Neural progenitor cell (in vitro differentiated cells): ENCODE measurements around the gene BIN2. TPM values are rescaled to one million over a fixed set of nuclear protein-coding genes. Genes with fewer than 3 reads are reported as not detected.
"Not testable (repeated sequence)": the region's sequence is repeated elsewhere in the genome, so short reads cannot be mapped to it uniquely, and the experiment has no call there.

Experiments
- DNase-seq: peaks from one replicate; pipeline ENCODE4 v3.0.0-alpha.2; 2016; ENCODE audit warnings: low spot score
- H2AFZ ChIP-seq: fragments of 200-600 bp; sonication (generic); replicated peaks from 2 replicates; pipeline ENCODE4 v1.6.1; 2016; ENCODE audit warnings: antibody characterized with exemption
- H3F3A ChIP-seq: fragments of 200-600 bp; sonication (generic); 2 replicates; pipeline ENCODE4 v1.6.1; 2016; ENCODE audit warnings: antibody characterized with exemption, low read depth
- H3K27ac ChIP-seq: fragments of 200-600 bp; sonication (generic); 2 replicates; pipeline ENCODE4 v1.5.1; 2016; ENCODE audit warnings: mild to moderate bottlenecking
- H3K27me3 ChIP-seq: fragments of 200-600 bp; sonication (generic); 2 replicates; pipeline ENCODE4 v1.6.1; 2016; ENCODE audit warnings: mild to moderate bottlenecking, moderate library complexity
- H3K36me3 ChIP-seq: fragments of 200-600 bp; sonication (generic); 2 replicates; pipeline ENCODE4 v1.5.1; 2016
- H3K4me1 ChIP-seq: fragments of 200-600 bp; sonication (generic); 2 replicates; pipeline ENCODE4 v1.6.1; 2016; ENCODE audit warnings: mixed run types
- H3K4me2 ChIP-seq: fragments of 200-600 bp; sonication (generic); 2 replicates; pipeline ENCODE4 v1.6.1; 2016
- H3K4me3 ChIP-seq: fragments of 200-600 bp; sonication (generic); 2 replicates; pipeline ENCODE4 v1.5.1; 2016
- H3K79me2 ChIP-seq: fragments of 200-600 bp; sonication (generic); 2 replicates; pipeline ENCODE4 v1.6.1; 2016; ENCODE audit warnings: low read depth
- H3K9ac ChIP-seq: fragments of 200-600 bp; sonication (generic); 2 replicates; pipeline ENCODE4 v1.6.1; 2016
- H3K9me3 ChIP-seq: fragments of 200-600 bp; sonication (generic); 2 replicates; pipeline ENCODE4 v1.5.1; 2016; ENCODE audit warnings: low read depth
- H4K20me1 ChIP-seq: fragments of 200-600 bp; sonication (generic); 2 replicates; pipeline ENCODE4 v1.6.1; 2016; ENCODE audit warnings: low read depth
- H3K27ac Mint-ChIP-seq: 3 replicates; pipeline ENCODE4 v1.8.0; 2021; ENCODE audit warnings: mixed read lengths
- H3K27me3 Mint-ChIP-seq: 2 replicates; pipeline ENCODE4 v1.8.0; 2022; ENCODE audit warnings: low read depth, mild to moderate bottlenecking, inconsistent platforms, moderate library complexity, mixed read lengths; ENCODE audit not compliant: insufficient read depth
- H3K36me3 Mint-ChIP-seq: 3 replicates; pipeline ENCODE4 v1.8.0; 2021; ENCODE audit warnings: mixed read lengths
- H3K4me1 Mint-ChIP-seq: 3 replicates; pipeline ENCODE4 v1.8.0; 2021; ENCODE audit warnings: mixed read lengths
- H3K4me3 Mint-ChIP-seq: 3 replicates; pipeline ENCODE4 v1.8.0; 2021; ENCODE audit warnings: mild to moderate bottlenecking, moderate library complexity, mixed read lengths
- H3K9me3 Mint-ChIP-seq: 3 replicates; pipeline ENCODE4 v1.8.0; 2020; ENCODE audit warnings: mixed read lengths
- CTCF ChIP-seq: fragments of 200-600 bp; sonication (generic); IDR thresholded peaks from 2 replicates; pipeline ENCODE4 v1.5.1; 2017; ENCODE audit warnings: antibody characterized with exemption, mild to moderate bottlenecking
- EZH2 ChIP-seq: fragments of 200-600 bp; sonication (generic); IDR thresholded peaks from 2 replicates; pipeline ENCODE4 v1.6.1; 2017; ENCODE audit warnings: antibody characterized with exemption, mild to moderate bottlenecking, moderate library complexity
- EZH2phosphoT487 ChIP-seq: fragments of 200-600 bp; sonication (generic); IDR thresholded peaks from 2 replicates; pipeline ENCODE4 v1.6.1; 2017; ENCODE audit warnings: antibody characterized with exemption
- total RNA-seq: library from RNA; depleted of rRNA; stranded (reverse); fragments of >200 nt; gene quantifications from 2 replicates; pipeline ENCODE4 v1.2.3, GENCODE V29; 2015; ENCODE audit warnings: low replicate concordance

Gene BIN2
- total RNA-seq, 1 donor from 2014 or later = 0.52 TPM

DNA sequence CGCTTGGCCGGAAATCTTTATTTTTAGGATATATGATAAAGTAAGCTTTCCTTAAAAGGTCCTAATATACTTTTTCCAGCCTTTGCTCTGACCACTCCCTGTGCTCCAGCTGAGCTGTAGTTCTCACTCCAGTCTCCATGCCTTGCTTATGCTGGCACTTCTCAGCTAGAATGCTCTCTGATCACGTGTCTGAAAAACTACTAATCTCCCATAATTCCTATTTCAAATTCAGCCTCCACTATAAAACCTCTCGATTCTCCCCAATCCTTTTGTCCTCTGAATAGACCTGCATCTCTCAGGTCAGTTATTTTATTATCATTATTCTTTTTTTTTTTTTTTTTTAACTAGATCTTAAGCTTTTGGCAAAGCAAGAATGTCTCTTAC is 3.7 kb downstream of the BIN2 start:
- Histone ChIP-seq H3K4me2 (peak overlapping the region; percentile 67), H3K79me2 (no peaks in the 10 kb centered on the region), H2AFZ (no peak overlapping the region), H3K9me3 (no peaks in the 10 kb centered on the region), H3F3A (peaks cover 37% of the 10 kb centered on the region), H3K4me3 (no peak overlapping the region), H3K36me3 (no peaks in the 10 kb centered on the region), H3K27ac (peak overlapping the region; percentile 99), H4K20me1 (no peaks in the 10 kb centered on the region), H3K27me3 (no peaks in the 10 kb centered on the region), H3K9ac (no peak overlapping the region), H3K4me1 (peaks cover 48% of the 10 kb centered on the region)
- H3K27me3 Mint-ChIP-seq = peaks cover 9% of the 10 kb centered on the region
- no peak for TF ChIP-seq CTCF
- DNase-seq = no peak
- H3K27ac Mint-ChIP-seq = no peak overlapping the region
- no peaks in the 10 kb centered on the region for H3K36me3 Mint-ChIP-seq
- peaks cover 16% of the 10 kb centered on the region for H3K4me1 Mint-ChIP-seq
- peaks cover 2% of the 10 kb centered on the region for H3K9me3 Mint-ChIP-seq
- H3K4me3 Mint-ChIP-seq = no peak overlapping the region

- no peak for DNase-seq
- peaks cover 16% of the 10 kb centered on the region for H3K4me1 Mint-ChIP-seq
- Histone ChIP-seq H3K27me3 (no peaks in the 10 kb centered on the region), H3K9ac (no peak overlapping the region), H3K4me2 (no peak overlapping the region), H2AFZ (peak overlapping the region; percentile 64), H3K4me1 (peaks cover 48% of the 10 kb centered on the region), H3K36me3 (no peaks in the 10 kb centered on the region), H4K20me1 (no peaks in the 10 kb centered on the region), H3K79me2 (no peaks in the 10 kb centered on the region), H3K9me3 (no peaks in the 10 kb centered on the region), H3F3A (peaks cover 37% of the 10 kb centered on the region), H3K4me3 (no peak overlapping the region), H3K27ac (peak overlapping the region; percentile 99)
- no peaks in the 10 kb centered on the region for H3K36me3 Mint-ChIP-seq
- TF ChIP-seq EZH2 (no peak), EZH2phosphoT487 (no peak), CTCF (no peak)
- H3K27ac Mint-ChIP-seq = no peak overlapping the region
- H3K9me3 Mint-ChIP-seq = peaks cover 2% of the 10 kb centered on the region
- H3K4me3 Mint-ChIP-seq = no peak overlapping the region
- H3K27me3 Mint-ChIP-seq = peaks cover 7% of the 10 kb centered on the region
Measured at GRCh38 chr12:51318846-51319599, 5.0 kb downstream of the BIN2 start.

GRCh38 chr12:51318057-51318806 is 5.7 kb downstream of the BIN2 start:
- not testable (repeated sequence) for DNase-seq, H4K20me1 ChIP-seq, H3K4me3 ChIP-seq, H3K36me3 ChIP-seq, H3K27ac Mint-ChIP-seq, H3K4me2 ChIP-seq, H3K36me3 Mint-ChIP-seq, H3K27me3 ChIP-seq, H3K27me3 Mint-ChIP-seq, H3K9me3 ChIP-seq, H3K9ac ChIP-seq, H3K79me2 ChIP-seq, H3K9me3 Mint-ChIP-seq
- Histone ChIP-seq H3K27ac (peak overlapping the region; percentile 99), H3F3A (peaks cover 37% of the 10 kb centered on the region), H2AFZ (peak overlapping the region; percentile 64), H3K4me1 (peaks cover 45% of the 10 kb centered on the region)
- H3K4me3 Mint-ChIP-seq = peak overlapping the region; percentile 59
- peaks cover 16% of the 10 kb centered on the region for H3K4me1 Mint-ChIP-seq

- H3K9me3 Mint-ChIP-seq = no peaks in the 10 kb centered on the region
- no peak overlapping the region for H3K27ac ChIP-seq
- no peak overlapping the region for H3K4me3 ChIP-seq
- no peaks in the 10 kb centered on the region for H4K20me1 ChIP-seq
- H2AFZ ChIP-seq = no peak overlapping the region
- peaks cover 4% of the 10 kb centered on the region for H3K27me3 Mint-ChIP-seq
- H3K36me3 ChIP-seq = no peaks in the 10 kb centered on the region
- no peak for TF ChIP-seq EZH2phosphoT487
- TF ChIP-seq CTCF = no peak
- TF ChIP-seq EZH2 = no peak
- no peaks in the 10 kb centered on the region for H3K27me3 ChIP-seq
- no peaks in the 10 kb centered on the region for H3K4me1 Mint-ChIP-seq
- H3K4me1 ChIP-seq = no peaks in the 10 kb centered on the region
- no peaks in the 10 kb centered on the region for H3K36me3 Mint-ChIP-seq
- no peaks in the 10 kb centered on the region for H3F3A ChIP-seq
- no peak overlapping the region for H3K9ac ChIP-seq
- H3K4me3 Mint-ChIP-seq = no peak overlapping the region
- no peaks in the 10 kb centered on the region for H3K79me2 ChIP-seq
- H3K4me2 ChIP-seq = no peak overlapping the region
- no peak for DNase-seq
- H3K9me3 ChIP-seq = no peaks in the 10 kb centered on the region
- H3K27ac Mint-ChIP-seq = no peak overlapping the region
Measured at GRCh38 chr12:51311389-51311788, 12.6 kb downstream of the BIN2 start.
